ENCODE results near the gene INSM1.

- TF ChIP-seq POLR2A (IDR thresholded peaks at IDR 0.05) (no peak), CTCF (IDR thresholded peaks at IDR 0.05) (no peak)
Observed at GRCh38 chr20:20344476-20344875, 23.4 kb upstream of the INSM1 start.

Measured in vagina (tissue), 2 donors.